Left ventricle myocardium inferior (tissue), 1 donor: ENCODE measurements around the gene PLCB1. TPM values are rescaled to one million over a fixed set of nuclear protein-coding genes. Genes with fewer than 3 reads are reported as not detected.

Source experiments
- DNase-seq: peaks from one replicate; pipeline ENCODE4 v3.0.0-alpha.2; 2020
- H3K27ac ChIP-seq: fragments of 200-600 bp; replicated peaks from 2 replicates; pipeline ENCODE4 v1.8.0; 2021
- H3K27me3 ChIP-seq: fragments of 200-600 bp; 2 replicates; pipeline ENCODE4 v1.8.0; 2021; ENCODE audit warnings: low read depth
- H3K36me3 ChIP-seq: fragments of 200-600 bp; 2 replicates; pipeline ENCODE4 v1.8.0; 2021
- H3K4me1 ChIP-seq: fragments of 200-600 bp; 2 replicates; pipeline ENCODE4 v1.8.0; 2021
- H3K4me3 ChIP-seq: fragments of 200-600 bp; 2 replicates; pipeline ENCODE4 v1.8.0; 2021; ENCODE audit warnings: mild to moderate bottlenecking, moderate library complexity
- H3K9me3 ChIP-seq: fragments of 200-600 bp; replicated peaks from 2 replicates; pipeline ENCODE4 v1.8.0; 2021
- CTCF ChIP-seq: fragments of 200-600 bp; IDR thresholded peaks from 2 replicates; pipeline ENCODE4 v1.8.0; 2021; ENCODE audit warnings: antibody characterized with exemption, mild to moderate bottlenecking, borderline replicate concordance
- intact Hi-C: fragments of 100-400 bp; cut with micrococcal nuclease; formaldehyde crosslinking; loops from one replicate; pipeline ENCODE4 v1.11.0; 2022
- total RNA-seq: library from RNA; stranded (reverse); fragmentation: NEBNext Ultra II Directional; extraction: Animal tissue kit (Norgen Biotek cat#: 25700); gene quantifications from one replicate; pipeline ENCODE4 v1.2.1, GENCODE V29; 2021
- donor health status: DM: no; HTN: yes; CAD: no; lungs with severe emphysema.

The PLCB1 gene
- total RNA-seq, 1 donor from 2014 or later: 6.0 TPM

DNA sequence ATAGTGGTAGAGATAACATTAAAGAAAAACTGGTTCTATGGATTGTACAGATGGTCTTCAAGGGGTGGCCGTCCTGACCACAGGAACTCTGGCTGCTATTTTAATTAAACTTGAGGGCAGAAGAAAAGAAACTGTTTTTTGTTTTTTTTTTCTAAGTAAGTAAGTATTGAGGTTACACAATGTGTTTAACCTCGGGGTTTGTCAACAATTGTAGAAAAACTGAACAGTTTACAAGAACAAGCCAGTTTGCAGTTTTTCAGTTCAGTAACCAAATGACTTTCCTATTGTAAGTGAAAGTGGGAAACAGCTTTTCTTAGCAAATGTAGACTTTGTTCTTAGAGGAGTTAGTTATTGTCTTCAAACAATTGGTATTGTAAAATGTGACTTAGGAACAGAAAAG is 77.0 kb downstream of the PLCB1 start:
- intact Hi-C loops: no loop called here
- Histone ChIP-seq H3K4me3 (no peak overlapping the region), H3K9me3 (no peaks in the 10 kb centered on the region), H3K36me3 (no peaks in the 10 kb centered on the region), H3K27me3 (no peaks in the 10 kb centered on the region), H3K27ac (peak overlapping the region; percentile 45), H3K4me1 (peaks cover 24% of the 10 kb centered on the region)
- TF ChIP-seq CTCF: no peak
- DNase-seq: no peak

DNA sequence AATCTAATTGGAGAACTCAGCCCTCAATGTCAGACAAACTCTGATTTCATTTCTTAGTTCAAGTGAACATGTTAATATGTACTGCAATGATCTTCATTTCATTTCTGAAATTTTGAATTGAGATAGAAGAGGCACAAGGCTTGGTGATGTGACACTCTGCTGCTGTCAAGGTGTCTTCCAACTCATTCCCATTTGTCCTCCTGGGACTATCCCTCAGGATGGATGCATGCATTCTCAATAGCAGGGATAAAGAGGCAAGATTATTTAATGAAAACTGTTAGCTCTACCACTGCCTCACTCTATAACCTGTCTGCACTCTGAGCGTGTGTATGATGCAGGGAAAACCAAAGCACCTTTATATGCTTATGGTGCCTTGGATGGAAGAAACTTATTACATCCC is 78.7 kb downstream of the PLCB1 start:
- DNase-seq: no peak
- intact Hi-C loops: no loop called here
- no peak overlapping the region for H3K27ac ChIP-seq
- H3K9me3 ChIP-seq: no peaks in the 10 kb centered on the region
- no peaks in the 10 kb centered on the region for H3K36me3 ChIP-seq
- H3K27me3 ChIP-seq: no peaks in the 10 kb centered on the region
- TF ChIP-seq CTCF: no peak
- H3K4me3 ChIP-seq: no peak overlapping the region
- peaks cover 40% of the 10 kb centered on the region for H3K4me1 ChIP-seq

DNA sequence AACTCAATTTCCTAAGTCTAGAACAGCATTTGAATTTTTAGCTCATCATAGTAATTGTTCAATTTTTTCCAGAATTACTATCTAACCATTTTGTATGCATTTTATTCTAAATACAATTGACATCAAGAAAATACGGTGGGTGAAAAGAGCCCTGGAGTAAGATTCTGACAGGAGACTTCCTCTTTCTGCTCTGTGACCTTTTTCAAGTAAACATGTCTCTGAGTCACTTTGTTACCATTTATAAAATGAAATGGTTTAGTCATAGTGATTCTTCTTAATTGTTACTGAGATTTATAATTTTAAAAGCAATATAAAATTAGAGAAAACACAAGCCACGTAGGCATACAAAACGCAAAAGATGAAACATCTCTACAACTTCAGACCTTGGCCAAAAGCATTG is 80.2 kb downstream of the PLCB1 start:
- intact Hi-C loops: no loop called here
- DNase-seq: no peak
- no peak overlapping the region for H3K27ac ChIP-seq
- no peak overlapping the region for H3K4me3 ChIP-seq
- no peaks in the 10 kb centered on the region for H3K9me3 ChIP-seq
- peaks cover 44% of the 10 kb centered on the region for H3K4me1 ChIP-seq
- TF ChIP-seq CTCF: no peak
- H3K27me3 ChIP-seq: no peaks in the 10 kb centered on the region
- no peaks in the 10 kb centered on the region for H3K36me3 ChIP-seq

DNA sequence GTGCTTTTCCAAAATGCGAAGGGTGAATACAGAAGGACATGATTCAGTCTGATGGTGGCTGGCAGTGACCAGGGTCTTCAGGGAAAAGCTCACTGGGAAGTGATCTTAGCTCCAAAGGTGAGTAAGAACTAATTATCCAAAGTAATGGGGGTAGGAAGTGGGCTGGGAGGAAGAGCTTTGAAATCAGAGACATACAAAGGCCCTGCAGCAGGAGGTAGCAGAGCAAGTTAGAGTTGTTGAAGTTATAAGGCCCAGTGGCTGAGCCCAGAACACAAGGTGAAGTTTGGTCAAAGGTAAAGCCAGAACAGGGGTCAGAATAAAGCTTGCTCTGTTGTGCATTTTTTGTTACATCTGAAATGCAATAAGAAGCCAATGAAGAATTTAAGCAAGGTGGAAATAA is 81.2 kb downstream of the PLCB1 start:
- TF ChIP-seq CTCF: no peak
- Histone ChIP-seq H3K27me3 (no peaks in the 10 kb centered on the region), H3K9me3 (no peaks in the 10 kb centered on the region), H3K36me3 (no peaks in the 10 kb centered on the region), H3K4me3 (no peak overlapping the region), H3K4me1 (peaks cover 39% of the 10 kb centered on the region), H3K27ac (peak overlapping the region; percentile 76)
- intact Hi-C loops: no loop called here
- no peak for DNase-seq

- Histone ChIP-seq H3K4me3 (peak overlapping the region; percentile 42), H3K27ac (peak overlapping the region; percentile 76), H3K4me1 (peaks cover 32% of the 10 kb centered on the region), H3K36me3 (no peaks in the 10 kb centered on the region), H3K27me3 (no peaks in the 10 kb centered on the region), H3K9me3 (no peaks in the 10 kb centered on the region)
- TF ChIP-seq CTCF: no peak
- no peak for DNase-seq
- intact Hi-C loops: no loop called here
These were observed 81.9 kb downstream of the PLCB1 start for GRCh38 chr20:8213831-8214587.
